ENCODE data around the gene WDFY3. TPM values are rescaled to one million over a fixed set of nuclear protein-coding genes. Genes with fewer than 3 reads are reported as not detected.

Gene WDFY3
- total RNA-seq, 4 donors from 2014 or later = 35.9 to 146 (median 95.0) TPM

GRCh38 chr4:84856468-84857049, 109.9 kb downstream of the WDFY3 start:
- H3K27me3 ChIP-seq = no peaks in the 10 kb centered on the region
- H3K27ac ChIP-seq = no peak overlapping the region
- intact Hi-C loops (cut with DNase I; ENCODE audit: low total_unique reads) = no loop called here
- TF ChIP-seq POLR2A (IDR thresholded peaks at IDR 0.05) (no peak), CTCF (IDR thresholded peaks at IDR 0.05) (no peak)
- no peak for DNase-seq
- no peaks in the 10 kb centered on the region for H3K4me1 ChIP-seq
- no peaks in the 10 kb centered on the region for H3K9me3 ChIP-seq
- no peaks in the 10 kb centered on the region for H3K36me3 ChIP-seq
- H3K4me3 ChIP-seq = no peak overlapping the region

DNA sequence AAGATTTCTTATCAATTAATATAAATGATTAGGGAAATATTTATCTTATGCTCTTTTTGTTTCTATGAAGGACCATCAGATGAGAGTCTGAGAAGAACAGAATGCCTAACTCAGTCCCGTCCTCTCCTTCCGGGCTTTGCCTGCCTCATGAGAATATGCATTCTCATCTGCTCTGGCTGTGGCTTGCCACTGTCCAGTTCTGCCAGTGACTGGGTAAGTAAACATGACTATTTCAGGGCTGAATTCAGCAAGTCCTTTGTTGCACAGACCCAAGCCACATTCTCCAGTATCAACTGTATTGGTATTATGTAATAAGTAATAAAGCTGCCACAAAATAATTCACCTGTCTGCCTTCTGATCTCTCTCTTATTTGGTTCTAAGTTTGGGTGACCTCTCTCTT, 110.7 kb downstream of the WDFY3 start:
- no peak for TF ChIP-seq POLR2A (IDR thresholded peaks at IDR 0.05)
- TF ChIP-seq CTCF (IDR thresholded peaks at IDR 0.05) = no peak
- intact Hi-C loops (cut with DNase I; ENCODE audit: low total_unique reads) = no loop called here
- H3K36me3 ChIP-seq = no peaks in the 10 kb centered on the region
- no peaks in the 10 kb centered on the region for H3K9me3 ChIP-seq
- H3K4me3 ChIP-seq = no peak overlapping the region
- no peak overlapping the region for H3K27ac ChIP-seq
- DNase-seq = no peak
- H3K27me3 ChIP-seq = no peaks in the 10 kb centered on the region
- no peaks in the 10 kb centered on the region for H3K4me1 ChIP-seq

DNA sequence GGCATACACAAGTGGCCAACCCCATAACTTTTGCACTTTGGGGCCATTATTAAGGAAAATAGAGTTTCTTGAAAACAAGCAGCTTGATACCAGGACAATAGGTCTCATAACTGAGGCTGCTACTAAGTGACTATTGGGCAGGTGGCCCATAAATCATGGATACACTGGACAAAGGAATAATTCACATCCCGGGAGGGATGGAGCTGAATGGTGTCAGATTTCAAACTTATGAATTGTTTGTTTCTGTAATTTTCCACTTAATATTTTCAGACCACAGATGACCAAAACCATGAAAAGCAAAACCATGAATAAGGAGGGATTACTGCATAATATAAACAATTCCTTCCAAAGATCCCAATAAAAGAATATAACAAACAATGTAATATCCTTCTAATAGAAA, 114.4 kb downstream of the WDFY3 start:
- intact Hi-C loops (cut with DNase I; ENCODE audit: low total_unique reads) = no loop called here
- H3K36me3 ChIP-seq = no peaks in the 10 kb centered on the region
- no peak for TF ChIP-seq CTCF (IDR thresholded peaks at IDR 0.05)
- TF ChIP-seq POLR2A (IDR thresholded peaks at IDR 0.05) = no peak

GRCh38 chr4:84849051-84849640, 117.3 kb downstream of the WDFY3 start:
- H3K4me3 ChIP-seq = no peak overlapping the region
- no peak for DNase-seq
- H3K27me3 ChIP-seq = no peaks in the 10 kb centered on the region
- intact Hi-C loops (cut with DNase I; ENCODE audit: low total_unique reads) = no loop called here
- TF ChIP-seq CTCF (IDR thresholded peaks at IDR 0.05) (no peak), POLR2A (IDR thresholded peaks at IDR 0.05) (no peak)
- no peaks in the 10 kb centered on the region for H3K4me1 ChIP-seq
- H3K36me3 ChIP-seq = no peaks in the 10 kb centered on the region
- H3K27ac ChIP-seq = no peak overlapping the region
- H3K9me3 ChIP-seq = no peaks in the 10 kb centered on the region

More for the DNA sequence above, 114.4 kb downstream of the WDFY3 start:
- no peak for DNase-seq
- Histone ChIP-seq H3K4me1 (no peaks in the 10 kb centered on the region), H3K27ac (no peak overlapping the region), H3K4me3 (no peak overlapping the region), H3K27me3 (no peaks in the 10 kb centered on the region), H3K9me3 (no peaks in the 10 kb centered on the region)

DNA sequence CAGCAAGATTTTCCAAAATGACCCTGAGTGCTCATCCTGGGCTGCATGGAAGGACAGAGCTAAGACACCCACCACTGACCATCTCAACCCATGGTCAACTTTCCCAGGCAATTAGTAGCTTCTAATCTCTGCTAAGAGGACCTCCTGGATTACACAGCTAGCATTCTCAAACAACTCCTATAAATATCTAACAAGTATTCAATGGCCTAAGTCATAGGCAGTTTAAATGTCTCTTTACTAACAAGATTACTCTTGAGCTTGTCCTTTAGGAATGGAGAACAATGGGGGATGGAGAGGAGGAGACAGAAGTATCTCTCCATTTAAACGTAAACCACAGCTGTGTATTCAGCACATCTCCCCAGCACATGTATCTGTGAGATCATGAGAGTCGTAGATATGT, 118.1 kb downstream of the WDFY3 start:
- Histone ChIP-seq H3K36me3 (no peaks in the 10 kb centered on the region), H3K4me1 (no peaks in the 10 kb centered on the region), H3K4me3 (no peak overlapping the region), H3K9me3 (no peaks in the 10 kb centered on the region), H3K27me3 (no peaks in the 10 kb centered on the region), H3K27ac (peak overlapping the region in 1 of 2 donors; percentile 13)
- TF ChIP-seq CTCF (IDR thresholded peaks at IDR 0.05) (no peak), POLR2A (IDR thresholded peaks at IDR 0.05) (no peak)
- DNase-seq = no peak
- intact Hi-C loops (cut with DNase I; ENCODE audit: low total_unique reads) = no loop called here

Measured in uterus (tissue), 4 donors.